C4-2B (cell line): ENCODE data around the gene DNAH6.

Experiments used
- ZFX ChIP-seq: fragments of 450-650 bp; IDR thresholded peaks from 2 replicates; pipeline ENCODE4 v1.6.1; 2017
- TF ChIP-seq, protein P1 (sequence below): fragments of 450-650 bp; conservative IDR thresholded peaks from 2 replicates; pipeline ENCODE4 v1.5.1; 2017; ENCODE audit warnings: mild to moderate bottlenecking

DNA sequence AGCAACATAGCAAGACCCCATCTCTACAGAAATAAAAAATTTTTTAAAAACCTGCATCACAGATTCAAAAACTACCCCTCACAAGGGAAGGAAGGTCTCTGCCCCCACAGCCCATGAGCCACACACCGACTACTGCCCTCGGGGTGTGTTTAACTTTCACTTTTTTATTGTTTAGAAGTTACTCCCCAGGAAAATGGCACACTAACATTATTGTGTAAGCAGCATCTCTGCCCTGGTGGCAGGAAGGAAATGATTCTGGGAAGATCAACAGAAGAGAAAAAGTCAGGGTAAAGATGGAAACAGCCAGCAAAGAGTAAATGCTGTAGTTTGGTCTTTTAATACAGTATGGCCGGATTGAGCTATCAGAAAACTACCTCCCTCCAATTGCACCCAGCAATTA is 342.6 kb downstream of the DNAH6 start:
- TF ChIP-seq, protein P1, sequence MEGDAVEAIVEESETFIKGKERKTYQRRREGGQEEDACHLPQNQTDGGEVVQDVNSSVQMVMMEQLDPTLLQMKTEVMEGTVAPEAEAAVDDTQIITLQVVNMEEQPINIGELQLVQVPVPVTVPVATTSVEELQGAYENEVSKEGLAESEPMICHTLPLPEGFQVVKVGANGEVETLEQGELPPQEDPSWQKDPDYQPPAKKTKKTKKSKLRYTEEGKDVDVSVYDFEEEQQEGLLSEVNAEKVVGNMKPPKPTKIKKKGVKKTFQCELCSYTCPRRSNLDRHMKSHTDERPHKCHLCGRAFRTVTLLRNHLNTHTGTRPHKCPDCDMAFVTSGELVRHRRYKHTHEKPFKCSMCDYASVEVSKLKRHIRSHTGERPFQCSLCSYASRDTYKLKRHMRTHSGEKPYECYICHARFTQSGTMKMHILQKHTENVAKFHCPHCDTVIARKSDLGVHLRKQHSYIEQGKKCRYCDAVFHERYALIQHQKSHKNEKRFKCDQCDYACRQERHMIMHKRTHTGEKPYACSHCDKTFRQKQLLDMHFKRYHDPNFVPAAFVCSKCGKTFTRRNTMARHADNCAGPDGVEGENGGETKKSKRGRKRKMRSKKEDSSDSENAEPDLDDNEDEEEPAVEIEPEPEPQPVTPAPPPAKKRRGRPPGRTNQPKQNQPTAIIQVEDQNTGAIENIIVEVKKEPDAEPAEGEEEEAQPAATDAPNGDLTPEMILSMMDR = no peak
- no peak for TF ChIP-seq ZFX
